HepG2 (cell line): ENCODE measurements around the gene ACAD8. TPM values are rescaled to one million over a fixed set of nuclear protein-coding genes. Genes with fewer than 3 reads are reported as not detected.

ENCODE experiments used
- ATAC-seq: fragments of 200-7000 bp; cut with Tn5 transposase; 3 replicates; pipeline ENCODE4 v1.9.1; 2020; ENCODE audit warnings: mild to moderate bottlenecking, moderate library complexity
- BruUV-seq: library from RNA; stranded (reverse); fragments of 400-500 nt; replicated peaks from 2 replicates; lab custom pipeline; 2021; lab: Mats Ljungman, UMichigan
- CTCF ChIA-PET: fragments of 300-600 bp; formaldehyde crosslinking; extraction: SDS; loops from one replicate; lab custom pipeline; 2021; ENCODE audit warnings: low total read pairs, inconsistent platforms, low intra/inter-chr PET ratio; lab: Yijun Ruan, JAX
- POLR2A ChIA-PET: fragments of 350-600 bp; sonication (Branson Sonifier 250); formaldehyde crosslinking; loops from one replicate; lab custom pipeline; 2020; ENCODE audit warnings: antibody characterized with exemption, inconsistent platforms; lab: Yijun Ruan, JAX
- DNase-seq: peaks from one replicate; pipeline ENCODE4 v3.0.0-alpha.2; 2015; ENCODE audit warnings: low spot score
- FAIRE-seq: peaks from 3 replicates; lab custom pipeline; 2011; peaks lifted over from hg19 to GRCh38; lab: Jason Lieb, UNC
- H2AFZ ChIP-seq: one replicate; pipeline ENCODE4 v1.6.1; 2011; ENCODE audit warnings: low read length, inconsistent platforms
- H3K27ac ChIP-seq: fragments of 300-600 bp; 3 replicates; pipeline ENCODE4 v1.8.0; 2011; ENCODE audit warnings: mixed run types, mild to moderate bottlenecking, mixed read lengths, low read length, inconsistent platforms; ENCODE audit not compliant: insufficient read depth; ENCODE audit errors: extremely low read length
- H3K27me3 ChIP-seq, 2 experiments: fragments of 200-600 bp in 1 of 2; 2 replicates in 1 of 2; 3 replicates in 1 of 2; pipeline versions ENCODE4 v1.6.0 to v1.8.0; 2011; ENCODE audit warnings: low read length in 2 of 2, mild to moderate bottlenecking in 2 of 2, moderate library complexity in 2 of 2, inconsistent platforms in 1 of 2; ENCODE audit not compliant: insufficient read depth in 2 of 2, control insufficient read depth in 1 of 2
- H3K36me3 ChIP-seq, 2 experiments: fragments of 200-600 bp in 1 of 2; replicated peaks in 1 of 2; 2 replicates in 1 of 2; 3 replicates in 1 of 2; pipeline versions ENCODE4 v1.5.1 to v1.8.0; 2011; ENCODE audit warnings: low read length in 2 of 2, inconsistent platforms in 1 of 2; ENCODE audit not compliant: insufficient read depth in 2 of 2, control insufficient read depth in 1 of 2
- H3K4me1 ChIP-seq: 2 replicates; pipeline ENCODE4 v1.5.1; 2012; ENCODE audit warnings: low read length, inconsistent platforms; ENCODE audit not compliant: insufficient read depth
- H3K4me2 ChIP-seq: 2 replicates; pipeline ENCODE4 v1.6.0; 2011; ENCODE audit warnings: low read depth, low read length, inconsistent platforms
- H3K4me3 ChIP-seq, 3 experiments: fragments of 200-600 bp in 1 of 3; sonication (generic), shearing (Covaris generic) in 1 of 3; replicated peaks in 1 of 3; 2 replicates each; pipeline ENCODE4 v1.5.1; 2011 to 2016; ENCODE audit warnings: low read length in 3 of 3, inconsistent platforms in 2 of 3, low read depth in 2 of 3, mild to moderate bottlenecking in 2 of 3, control low read depth in 1 of 3, mixed read lengths in 1 of 3; ENCODE audit not compliant: insufficient read depth in 1 of 3
- H3K79me2 ChIP-seq: one replicate; pipeline ENCODE4 v1.6.1; 2011; ENCODE audit warnings: low read length, inconsistent platforms; ENCODE audit not compliant: insufficient read depth
- H3K9ac ChIP-seq: 2 replicates; pipeline ENCODE4 v1.6.0; 2011; ENCODE audit warnings: mild to moderate bottlenecking, low read depth, low read length, inconsistent platforms; ENCODE audit not compliant: insufficient read depth
- H3K9me3 ChIP-seq: 2 replicates; pipeline ENCODE4 v1.5.1; 2012; ENCODE audit warnings: mild to moderate bottlenecking, low read length
- H4K20me1 ChIP-seq: 2 replicates; pipeline ENCODE4 v1.6.0; 2011; ENCODE audit warnings: inconsistent platforms, mild to moderate bottlenecking, low read length, moderate library complexity; ENCODE audit not compliant: insufficient read depth
- DNMT3B ChIP-seq: conservative IDR thresholded peaks from 2 replicates; pipeline ENCODE4 v1.6.1; 2016; ENCODE audit warnings: missing biosample characterization, control low read depth
- FOXA3 ChIP-seq: IDR thresholded peaks from 2 replicates; pipeline ENCODE4 v1.6.1; 2016; ENCODE audit warnings: missing genetic modification reagents, missing compliant biosample characterization
- GATAD1 ChIP-seq: IDR thresholded peaks from 2 replicates; pipeline ENCODE4 v1.6.1; 2016; ENCODE audit warnings: missing genetic modification reagents, missing compliant biosample characterization
- PHF8 ChIP-seq: sonication (generic); formaldehyde crosslinking; IDR thresholded peaks from 2 replicates; pipeline ENCODE4 v1.5.0; 2020; ENCODE audit warnings: missing genetic modification reagents
- RCOR2 ChIP-seq: IDR thresholded peaks from 2 replicates; pipeline ENCODE4 v1.6.1; 2016; ENCODE audit warnings: missing biosample characterization, missing genetic modification reagents
- REXO4 ChIP-seq: sonication (generic); formaldehyde crosslinking; IDR thresholded peaks from 2 replicates; pipeline ENCODE4 v1.8.0; 2022; ENCODE audit warnings: missing genetic modification reagents, mild to moderate bottlenecking, borderline replicate concordance
- SP2 ChIP-seq: sonication (generic); formaldehyde crosslinking; IDR thresholded peaks from 2 replicates; pipeline ENCODE4 v1.5.1; 2020; ENCODE audit warnings: mild to moderate bottlenecking, missing genetic modification reagents
- STAG1 ChIP-seq: sonication (generic); formaldehyde crosslinking; IDR thresholded peaks from 2 replicates; pipeline ENCODE4 v1.4.0; 2020; ENCODE audit warnings: missing genetic modification reagents
- TRIM22 ChIP-seq: fragments of 450-650 bp; IDR thresholded peaks from 2 replicates; pipeline ENCODE4 v1.6.1; 2017
- ZBTB20 ChIP-seq: sonication (generic); formaldehyde crosslinking; IDR thresholded peaks from 2 replicates; pipeline ENCODE4 v1.8.1; 2023; ENCODE audit warnings: missing genetic modification reagents, low read depth, mild to moderate bottlenecking, borderline replicate concordance
- ZFP36L2 ChIP-seq: sonication (generic); formaldehyde crosslinking; IDR thresholded peaks from 2 replicates; pipeline ENCODE4 v1.4.0; 2020; ENCODE audit warnings: missing genetic modification reagents
- ZNF17 ChIP-seq: sonication (generic); formaldehyde crosslinking; IDR thresholded peaks from 2 replicates; pipeline ENCODE4 v1.5.0; 2020; ENCODE audit warnings: mild to moderate bottlenecking, missing genetic modification reagents
- ZNF24 ChIP-seq: fragments of 450-650 bp; IDR thresholded peaks from 2 replicates; pipeline ENCODE4 v1.6.1; 2017; ENCODE audit warnings: antibody characterized with exemption, mild to moderate bottlenecking
- ZNF280B ChIP-seq: sonication (generic); formaldehyde crosslinking; IDR thresholded peaks from 2 replicates; pipeline ENCODE4 v1.5.0; 2020; ENCODE audit warnings: missing genetic modification reagents, mild to moderate bottlenecking, borderline replicate concordance
- ZNF292 ChIP-seq: sonication (generic); formaldehyde crosslinking; IDR thresholded peaks from 2 replicates; pipeline ENCODE4 v1.8.1; 2022; ENCODE audit warnings: mild to moderate bottlenecking, low read depth, missing genetic modification reagents, borderline replicate concordance
- ZNF530 ChIP-seq: sonication (generic); formaldehyde crosslinking; IDR thresholded peaks from 2 replicates; pipeline ENCODE4 v1.5.0; 2020; ENCODE audit warnings: low read depth, mild to moderate bottlenecking, missing genetic modification reagents
- ZNF614 ChIP-seq: IDR thresholded peaks from 2 replicates; pipeline ENCODE4 v1.6.1; 2018; ENCODE audit warnings: missing biosample characterization, missing genetic modification reagents, inconsistent platforms, borderline replicate concordance
- ZNF629 ChIP-seq: sonication (generic); formaldehyde crosslinking; conservative IDR thresholded peaks from 2 replicates; pipeline ENCODE4 v1.5.0; 2020; ENCODE audit warnings: missing genetic modification reagents
- ZSCAN29 ChIP-seq: sonication (generic); formaldehyde crosslinking; conservative IDR thresholded peaks from 2 replicates; pipeline ENCODE4 v1.4.0; 2020; ENCODE audit warnings: mild to moderate bottlenecking, missing genetic modification reagents
- WGBS: methylation state at CpG from one replicate; pipeline ENCODE4 v1.1.6; 2017; ENCODE audit warnings: low lambda C conversion rate; 5-methylcytosine and 5-hydroxymethylcytosine counted together
- in situ Hi-C: cut with HindIII; loops from 2 replicates; pipeline ENCODE4 v1.10.0; 2017; ENCODE audit warnings: low pct_unique_long_range_greater_than_20kb; ENCODE audit not compliant: extremely low pct_ligation_motif_present
- intact Hi-C: fragments of 100-400 bp; cut with micrococcal nuclease; formaldehyde crosslinking; loops from one replicate; pipeline ENCODE4 v1.10.0; 2022; ENCODE audit not compliant: unreplicated experiment
- polyA plus RNA-seq, 8 experiments: library from polyadenylated mRNA; depleted of rRNA in 3 of 8; stranded (reverse) in 7 of 8; unstranded in 1 of 8; fragments of >200 nt; fragmentation: Illumina TruSeq in 4 of 8; extraction: Trizol in 4 of 8; gene quantifications; 2 replicates each; pipeline versions ENCODE4 v1.2.1 to v1.2.3, GENCODE V29; 2011 to 2016; ENCODE audit warnings: low read depth in 4 of 8, missing spikeins in 1 of 8, mixed read lengths in 1 of 8; ENCODE audit not compliant: insufficient read depth in 1 of 8
- total RNA-seq, 5 experiments: library from RNA; depleted of rRNA; stranded (reverse); fragments of >200 nt; fragmentation: Illumina TruSeq; extraction: Trizol; gene quantifications; 2 replicates each; pipeline ENCODE4 v1.2.3, GENCODE V29; 2016; ENCODE audit warnings: low read depth in 1 of 5
- TF ChIP-seq, protein P1 (sequence below): fragments of 450-650 bp; IDR thresholded peaks from 2 replicates; pipeline ENCODE4 v1.6.1; 2016

ACAD8 gene
- total and polyA plus RNA-seq, 2 of the 13 experiments (the other 11 are each of a cell fraction or from before 2014, with no cell fraction given), result 13.5 to 20.3 TPM

GRCh38 chr11:134240592-134240991 lies 12.8 kb upstream of the ACAD8 start (continued):
- TF ChIP-seq ZNF530 (CRISPR knock-in tag) (no peak), ZNF280B (no peak)
- TF ChIP-seq, all 625 proteins: peak for 0

- Histone ChIP-seq H3K4me3 (no peak overlapping the region), H3K4me1 (no peaks in the 10 kb centered on the region), H3K36me3 (peaks cover 6 to 28% of the 10 kb centered on the region in 2 experiments; a peak in 4 of 5 replicates), H4K20me1 (no peaks in the 10 kb centered on the region), H2AFZ (no peak overlapping the region), H3K9ac (no peak overlapping the region), H3K9me3 (no peaks in the 10 kb centered on the region), H3K4me2 (no peak overlapping the region), H3K27ac (no peak overlapping the region), H3K27me3 (no peaks in the 10 kb centered on the region), H3K79me2 (no peaks in the 10 kb centered on the region)
- no peak for TF ChIP-seq TRIM22
- TF ChIP-seq DNMT3B (CRISPR knock-in tag), result no peak
- TF ChIP-seq ZNF24, result no peak
- no peak for TF ChIP-seq GATAD1 (CRISPR knock-in tag)
- TF ChIP-seq ZNF614 (CRISPR knock-in tag), result no peak
- TF ChIP-seq ZFP36L2 (CRISPR knock-in tag), result no peak
- no peak for TF ChIP-seq ZNF17 (CRISPR knock-in tag)
- TF ChIP-seq ZBTB20 (CRISPR knock-in tag), result no peak
- TF ChIP-seq ZNF629 (CRISPR knock-in tag), result no peak
- no peak for TF ChIP-seq REXO4 (CRISPR knock-in tag)
- TF ChIP-seq FOXA3, result no peak
- TF ChIP-seq PHF8 (CRISPR knock-in tag), result no peak
- no peak for TF ChIP-seq ZNF292
- no peak for TF ChIP-seq SP2
- TF ChIP-seq STAG1 (CRISPR knock-in tag), result no peak
- no peak for TF ChIP-seq ZSCAN29 (CRISPR knock-in tag)
- TF ChIP-seq, protein P1, sequence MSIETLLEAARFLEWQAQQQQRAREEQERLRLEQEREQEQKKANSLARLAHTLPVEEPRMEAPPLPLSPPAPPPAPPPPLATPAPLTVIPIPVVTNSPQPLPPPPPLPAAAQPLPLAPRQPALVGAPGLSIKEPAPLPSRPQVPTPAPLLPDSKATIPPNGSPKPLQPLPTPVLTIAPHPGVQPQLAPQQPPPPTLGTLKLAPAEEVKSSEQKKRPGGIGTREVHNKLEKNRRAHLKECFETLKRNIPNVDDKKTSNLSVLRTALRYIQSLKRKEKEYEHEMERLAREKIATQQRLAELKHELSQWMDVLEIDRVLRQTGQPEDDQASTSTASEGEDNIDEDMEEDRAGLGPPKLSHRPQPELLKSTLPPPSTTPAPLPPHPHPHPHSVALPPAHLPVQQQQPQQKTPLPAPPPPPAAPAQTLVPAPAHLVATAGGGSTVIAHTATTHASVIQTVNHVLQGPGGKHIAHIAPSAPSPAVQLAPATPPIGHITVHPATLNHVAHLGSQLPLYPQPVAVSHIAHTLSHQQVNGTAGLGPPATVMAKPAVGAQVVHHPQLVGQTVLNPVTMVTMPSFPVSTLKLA, result no peak
- no peak for TF ChIP-seq RCOR2 (CRISPR knock-in tag)
- no TSS peak for BruUV-seq
- FAIRE-seq (no peak), ATAC-seq (no peak), DNase-seq (no peak)
- 87% methylated on average over 9 of the region's 9 CpGs for WGBS
- ChIA-PET POLR2A (no interaction called here), CTCF (no interaction called here)
- in situ Hi-C loops, result no loop called here
- intact Hi-C loops, result no loop called here
These were observed 11.0 kb upstream of the ACAD8 start for GRCh38 chr11:134242376-134242775.
